T-helper 2 cell treated with Interferon-gamma antibody and Interleukin-4, amounts not matched to agents 5 μg/mL and 100 μg/mL, for 36 hours (primary cell): ENCODE data around the gene TMEM213.

Experiments used
- DNase-seq: peaks from one replicate; pipeline ENCODE4 v3.0.0; 2021; ENCODE audit warnings: low spot score
- H3K27ac Mint-ChIP-seq: one replicate; pipeline ENCODE4 v1.8.0; 2021; ENCODE audit warnings: mild to moderate bottlenecking, mixed read lengths
- H3K27me3 Mint-ChIP-seq: one replicate; pipeline ENCODE4 v1.8.0; 2021; ENCODE audit warnings: low read depth, mixed read lengths
- H3K36me3 Mint-ChIP-seq: one replicate; pipeline ENCODE4 v1.8.0; 2021; ENCODE audit warnings: low read depth, mixed read lengths
- H3K4me1 Mint-ChIP-seq: one replicate; pipeline ENCODE4 v1.8.0; 2021; ENCODE audit warnings: low read depth, mixed read lengths
- H3K4me3 Mint-ChIP-seq: one replicate; pipeline ENCODE4 v1.8.0; 2022; ENCODE audit warnings: mild to moderate bottlenecking, moderate library complexity, mixed read lengths
- H3K9me3 Mint-ChIP-seq: one replicate; pipeline ENCODE4 v1.8.0; 2021; ENCODE audit warnings: mixed read lengths

Gene TMEM213

DNA sequence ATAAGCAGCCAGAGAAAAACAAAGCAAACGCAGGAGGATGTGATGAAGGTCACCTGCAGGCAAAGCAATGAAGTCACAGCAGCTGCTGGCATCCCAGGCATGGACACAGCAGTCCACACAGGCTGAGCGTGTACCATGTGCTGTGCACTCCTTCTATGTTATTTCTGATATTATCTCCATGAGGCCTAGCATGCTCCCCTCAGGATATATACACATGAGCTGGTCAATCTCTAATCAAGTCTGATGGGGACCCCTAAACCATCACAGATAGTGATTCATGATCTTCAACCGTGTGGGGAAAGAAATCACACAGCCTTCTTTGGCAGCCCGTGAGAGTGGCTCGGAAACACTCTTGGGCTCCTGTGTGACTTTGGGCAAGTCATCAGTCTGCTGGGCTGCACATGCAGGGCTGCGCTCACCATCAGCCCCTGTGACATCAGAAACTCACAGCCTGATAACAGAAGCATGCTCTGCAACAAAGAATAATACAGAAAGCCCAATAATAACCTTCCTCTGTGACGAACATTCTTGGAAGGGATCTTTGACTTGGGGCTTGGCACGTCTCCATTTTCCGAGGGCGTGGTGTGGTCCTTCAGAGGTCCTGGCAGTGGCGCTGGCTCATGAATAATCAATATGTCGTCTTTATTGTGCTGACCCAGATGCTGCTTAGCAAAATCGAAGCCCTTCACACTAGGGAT lies 83.2 kb downstream of the TMEM213 start:
- Mint-ChIP-seq H3K9me3 (no peaks in the 10 kb centered on the region), H3K27me3 (no peaks in the 10 kb centered on the region), H3K27ac (no peak overlapping the region), H3K4me1 (peaks cover 24% of the 10 kb centered on the region), H3K4me3 (no peak overlapping the region), H3K36me3 (peaks cover 2% of the 10 kb centered on the region)
- DNase-seq, result no peak

DNA sequence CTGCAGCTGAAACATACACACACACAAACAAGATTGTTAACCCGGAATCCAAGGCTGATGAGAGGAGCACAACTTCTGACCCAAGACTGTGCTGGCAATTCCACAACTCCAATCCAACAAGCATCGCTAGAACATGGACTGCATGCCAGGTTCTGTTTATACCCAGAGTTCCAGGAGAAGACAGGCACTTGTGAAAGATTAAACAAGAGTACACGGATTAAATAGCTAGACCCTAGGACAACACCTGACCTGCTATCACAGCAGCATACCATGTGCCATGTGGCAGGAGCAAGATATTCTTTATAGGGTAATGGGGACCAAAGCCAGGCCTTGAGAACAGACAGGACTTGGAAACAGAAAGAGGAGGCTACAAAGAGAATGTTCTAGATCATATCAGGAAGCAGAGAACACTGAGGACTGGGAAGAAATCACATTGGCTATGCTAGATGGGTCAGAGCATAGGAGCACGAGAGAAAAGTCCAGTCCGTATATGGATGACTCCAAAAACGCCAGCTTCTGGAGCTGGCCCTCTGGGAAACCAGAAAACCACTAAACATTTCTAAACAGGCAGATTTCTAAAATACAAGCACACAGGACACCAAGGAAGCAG lies 83.9 kb downstream of the TMEM213 start:
- no peak for DNase-seq
- H3K4me3 Mint-ChIP-seq, result peak overlapping the region; percentile 16
- peaks cover 21% of the 10 kb centered on the region for H3K4me1 Mint-ChIP-seq
- H3K27ac Mint-ChIP-seq, result no peak overlapping the region
- peaks cover 2% of the 10 kb centered on the region for H3K36me3 Mint-ChIP-seq
- no peaks in the 10 kb centered on the region for H3K9me3 Mint-ChIP-seq
- H3K27me3 Mint-ChIP-seq, result no peaks in the 10 kb centered on the region

DNA sequence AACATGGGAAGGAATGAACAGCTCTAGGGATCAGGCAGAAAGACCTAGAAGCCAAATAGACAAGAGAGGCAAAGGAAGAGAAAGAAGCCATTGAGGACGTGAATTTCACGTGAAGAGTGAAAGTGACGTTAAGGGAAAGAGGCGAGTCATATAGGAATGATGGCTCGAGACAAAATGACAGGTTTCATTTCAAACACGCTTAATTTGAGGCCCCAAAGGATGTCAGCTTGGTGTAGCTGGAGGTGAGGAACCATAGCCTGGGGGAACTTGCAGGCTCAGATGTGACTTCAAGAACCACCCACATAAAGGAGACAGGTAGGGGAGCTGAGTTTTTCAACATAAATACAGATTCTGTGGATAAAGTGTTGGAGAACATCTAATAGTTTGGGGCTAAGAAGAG lies 84.5 kb downstream of the TMEM213 start:
- Mint-ChIP-seq H3K27ac (peak overlapping the region; percentile 27), H3K4me3 (peak overlapping the region; percentile 16), H3K9me3 (no peaks in the 10 kb centered on the region), H3K4me1 (peaks cover 19% of the 10 kb centered on the region), H3K36me3 (peaks cover 2% of the 10 kb centered on the region), H3K27me3 (no peaks in the 10 kb centered on the region)
- no peak for DNase-seq

DNA sequence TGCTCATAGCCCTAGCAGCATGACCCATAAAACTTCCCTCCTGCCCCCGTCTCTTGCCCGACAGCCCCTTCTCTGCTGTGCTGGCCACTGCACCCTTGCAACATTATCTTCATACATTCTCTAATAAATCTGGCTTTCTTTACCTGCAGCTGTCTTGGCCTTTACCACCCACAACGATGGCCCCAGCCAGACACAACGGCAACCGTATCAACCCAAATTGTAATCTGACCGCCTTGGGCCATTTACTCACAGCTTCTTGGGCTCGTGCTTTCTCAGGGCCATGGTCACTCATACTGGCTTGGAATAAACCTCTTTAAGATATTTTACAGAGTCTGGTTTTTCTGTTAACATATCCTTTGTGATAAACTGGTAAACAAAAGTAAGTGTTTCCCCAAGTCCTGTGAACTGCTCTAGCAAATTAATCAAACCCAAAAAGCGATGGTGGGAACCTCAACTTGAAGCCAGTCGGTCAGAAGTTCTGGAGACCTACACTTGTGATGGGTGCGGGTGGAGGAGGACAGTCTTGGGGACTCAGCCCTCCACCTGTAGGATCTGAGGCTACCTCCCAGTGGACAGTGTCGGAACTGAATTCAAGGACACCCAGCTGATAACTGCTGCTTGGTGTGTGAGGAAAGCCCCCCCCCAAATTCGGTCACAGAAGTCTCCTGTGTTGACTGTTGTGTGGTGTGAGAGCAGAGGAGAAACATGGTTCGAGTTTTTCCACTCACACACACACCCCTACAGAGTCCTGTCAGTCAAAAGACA lies 87.8 kb downstream of the TMEM213 start:
- H3K4me3 Mint-ChIP-seq, result no peak overlapping the region
- peaks cover 24% of the 10 kb centered on the region for H3K4me1 Mint-ChIP-seq
- no peaks in the 10 kb centered on the region for H3K9me3 Mint-ChIP-seq
- DNase-seq, result no peak
- H3K36me3 Mint-ChIP-seq, result peaks cover 2% of the 10 kb centered on the region
- peaks cover 3% of the 10 kb centered on the region for H3K27me3 Mint-ChIP-seq
- no peak overlapping the region for H3K27ac Mint-ChIP-seq

DNA sequence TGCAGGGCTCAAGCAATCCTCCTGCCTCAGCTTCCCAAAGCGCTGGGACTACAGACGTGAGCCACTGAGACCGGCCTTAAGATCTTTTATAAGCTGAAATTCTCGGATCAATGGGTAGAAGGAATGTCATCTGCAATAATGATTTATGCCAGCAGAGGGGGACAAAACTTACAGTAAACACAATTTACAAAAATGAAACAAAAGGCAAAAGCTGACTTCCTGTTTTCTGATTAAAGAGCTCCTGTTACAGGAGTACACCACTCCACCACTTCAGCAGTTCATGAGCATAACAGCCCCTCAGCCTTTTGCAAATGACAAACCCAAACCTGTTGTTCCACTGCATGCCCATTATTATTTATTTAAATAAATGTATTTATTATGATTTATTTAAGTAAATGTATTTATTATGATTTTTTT lies 88.7 kb downstream of the TMEM213 start:
- H3K27ac Mint-ChIP-seq, result peak overlapping the region; percentile 77

DNA sequence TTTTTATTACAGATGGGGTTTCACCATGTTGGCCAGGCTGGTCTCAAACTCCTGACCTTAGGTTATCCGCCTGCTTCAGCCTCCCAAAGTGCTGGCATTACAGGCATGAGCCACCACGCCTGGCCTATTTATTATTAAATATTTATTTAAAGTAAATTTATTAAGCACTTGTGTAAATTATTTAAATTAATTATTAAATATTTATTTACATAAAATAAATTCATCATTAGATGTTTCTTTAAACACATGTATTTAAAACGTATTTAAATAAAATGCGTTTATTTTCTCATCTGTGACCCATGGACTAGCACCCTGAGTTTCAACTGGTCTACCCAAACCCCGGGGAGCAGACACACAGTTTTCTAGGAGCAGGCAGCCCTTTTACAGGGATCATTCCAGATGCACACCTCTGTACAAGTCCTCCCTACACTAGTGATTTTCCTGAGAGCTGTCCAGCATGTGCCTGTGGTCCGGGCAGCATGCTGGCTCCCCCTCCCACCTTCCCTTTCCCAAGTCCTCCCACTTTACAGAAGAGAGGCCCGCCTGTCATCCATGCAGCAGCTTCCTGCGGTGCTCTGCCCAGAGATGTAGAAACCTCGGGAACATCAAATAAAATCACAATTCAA lies 89.4 kb downstream of the TMEM213 start:
- peaks cover 6% of the 10 kb centered on the region for H3K27me3 Mint-ChIP-seq
- DNase-seq, result no peak
- H3K9me3 Mint-ChIP-seq, result no peaks in the 10 kb centered on the region
- peaks cover 15% of the 10 kb centered on the region for H3K4me1 Mint-ChIP-seq
- H3K4me3 Mint-ChIP-seq, result no peak overlapping the region
- H3K27ac Mint-ChIP-seq, result no peak overlapping the region
- H3K36me3 Mint-ChIP-seq, result peaks cover 2% of the 10 kb centered on the region

More for the DNA sequence above, 88.7 kb downstream of the TMEM213 start:
- Mint-ChIP-seq H3K4me1 (peaks cover 22% of the 10 kb centered on the region), H3K27me3 (peaks cover 4% of the 10 kb centered on the region), H3K4me3 (peak overlapping the region; percentile 45), H3K36me3 (peaks cover 2% of the 10 kb centered on the region), H3K9me3 (no peaks in the 10 kb centered on the region)
- DNase-seq, result peak; percentile 36
